Retina (tissue), 1 donor: ENCODE data around the gene PAFAH1B2.
"Not testable (repeated sequence)": the region's sequence is repeated elsewhere in the genome, so short reads cannot be mapped to it uniquely, and the experiment has no call there.

Experiments used
- DNase-seq: peaks from one replicate; pipeline ENCODE4 v3.0.0-alpha.2; 2016

Gene PAFAH1B2

DNA sequence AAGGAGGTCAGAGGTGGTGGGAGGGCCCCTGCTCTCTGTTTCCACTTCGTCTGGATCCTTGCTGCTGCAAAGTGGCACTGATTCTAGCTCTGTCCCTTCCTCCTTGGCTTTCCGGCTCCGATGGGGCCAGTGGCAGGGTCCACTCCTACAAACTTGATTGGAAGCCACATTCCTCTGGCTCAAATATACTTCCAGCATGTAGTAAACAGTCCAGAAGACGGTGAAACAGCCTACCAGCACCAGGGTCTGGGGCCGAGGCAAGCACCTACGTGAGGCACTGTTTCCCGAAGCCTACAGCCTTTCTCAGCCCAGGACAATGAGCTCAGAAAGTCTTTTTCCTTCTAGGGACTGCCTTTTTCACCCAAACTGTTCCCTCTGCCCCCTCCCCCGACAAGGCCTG is 62.0 kb downstream of the PAFAH1B2 start:
- DNase-seq = not testable (repeated sequence)

DNA sequence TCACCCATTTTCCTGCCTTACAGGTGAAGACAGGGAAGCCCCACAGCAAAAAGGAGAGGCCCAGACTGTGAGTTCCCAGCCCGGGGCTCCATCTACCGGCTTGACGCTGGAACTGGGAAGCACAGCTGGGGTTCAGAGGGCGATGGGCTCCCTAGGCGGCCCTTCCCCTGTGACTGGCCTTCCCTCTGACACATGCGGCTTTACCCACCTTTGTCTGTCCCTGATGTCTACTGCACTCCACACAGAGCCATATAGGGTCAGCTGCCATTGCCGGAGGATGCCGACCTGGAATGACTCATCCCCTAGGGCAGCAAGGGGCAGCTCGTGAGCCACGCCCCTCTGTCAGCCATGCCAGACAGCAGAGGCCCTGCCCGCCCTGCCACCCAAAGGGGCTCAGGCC is 62.8 kb downstream of the PAFAH1B2 start:
- DNase-seq = not testable (repeated sequence)

DNA sequence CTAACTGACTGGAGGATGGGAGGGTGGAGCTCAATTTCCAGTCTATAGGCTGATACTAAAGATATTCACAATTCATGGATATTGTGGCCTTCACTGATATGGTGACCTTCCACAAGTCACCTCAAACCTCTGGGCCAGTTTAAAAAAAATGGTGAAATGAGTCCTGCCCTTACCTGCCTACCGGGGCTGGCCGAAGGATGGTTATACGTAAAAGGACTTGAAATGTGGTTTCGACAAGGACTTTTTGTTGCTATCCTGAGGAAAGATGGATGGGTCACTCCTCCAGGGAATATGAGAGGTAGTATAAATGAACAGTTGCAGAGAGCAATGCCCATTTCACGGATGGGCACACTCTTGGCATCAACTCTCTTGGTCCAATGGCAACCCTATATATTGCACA is 63.4 kb downstream of the PAFAH1B2 start:
- not testable (repeated sequence) for DNase-seq

DNA sequence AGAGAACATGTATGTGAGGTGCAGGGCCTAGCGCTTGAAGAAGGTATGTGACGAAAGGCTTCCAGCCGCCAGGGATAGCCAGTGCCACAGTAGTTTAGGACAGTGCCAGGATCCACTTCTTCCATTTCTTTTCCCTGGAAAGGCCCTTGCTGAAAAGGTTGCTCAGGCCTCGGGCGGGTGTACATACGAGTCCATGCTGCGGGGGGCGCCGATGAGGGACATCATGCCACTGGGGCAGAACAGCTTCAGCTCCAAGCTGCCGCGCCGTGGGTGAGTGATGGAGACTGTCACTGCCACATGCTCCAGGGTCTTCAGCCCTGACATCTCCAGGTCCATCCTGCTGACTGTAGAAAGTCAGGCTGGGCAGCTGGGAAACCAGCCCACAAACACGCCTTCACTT is 64.6 kb downstream of the PAFAH1B2 start:
- not testable (repeated sequence) for DNase-seq

DNA sequence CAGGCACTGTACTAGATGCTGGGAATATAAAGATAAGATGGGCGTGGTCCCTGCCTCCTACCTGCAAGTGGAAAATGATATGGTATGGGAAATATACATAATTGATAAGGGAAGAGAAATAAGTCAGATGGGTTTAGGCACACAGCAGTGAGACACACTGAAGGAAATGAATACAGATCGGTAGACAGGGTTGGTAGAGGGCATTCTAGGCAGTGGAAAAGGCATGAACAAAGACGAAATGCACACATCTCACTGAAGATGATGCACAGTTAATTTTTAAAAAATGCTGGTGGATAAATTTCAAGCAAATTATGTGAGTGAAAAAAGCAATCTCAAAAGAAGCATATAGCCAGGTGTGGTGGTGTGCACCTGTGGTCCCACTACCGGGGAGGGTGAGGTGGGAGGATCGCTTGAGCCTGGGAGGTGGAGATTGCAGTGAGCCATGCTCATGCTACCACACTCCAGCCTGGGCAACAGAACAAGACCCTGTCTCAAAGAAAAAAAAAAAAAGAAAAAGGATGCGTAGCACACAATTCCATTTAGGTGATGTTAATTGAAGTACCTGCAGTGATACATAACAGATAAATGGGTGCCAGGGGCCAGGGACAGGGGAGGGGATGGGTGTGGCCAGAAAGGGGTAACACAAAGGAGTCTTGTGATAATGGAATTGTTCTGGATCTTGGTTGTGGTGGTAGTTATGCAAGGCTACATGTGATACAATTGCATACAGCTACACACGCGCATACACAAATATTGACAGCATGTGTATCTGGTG is 65.5 kb downstream of the PAFAH1B2 start:
- DNase-seq = not testable (repeated sequence)

DNA sequence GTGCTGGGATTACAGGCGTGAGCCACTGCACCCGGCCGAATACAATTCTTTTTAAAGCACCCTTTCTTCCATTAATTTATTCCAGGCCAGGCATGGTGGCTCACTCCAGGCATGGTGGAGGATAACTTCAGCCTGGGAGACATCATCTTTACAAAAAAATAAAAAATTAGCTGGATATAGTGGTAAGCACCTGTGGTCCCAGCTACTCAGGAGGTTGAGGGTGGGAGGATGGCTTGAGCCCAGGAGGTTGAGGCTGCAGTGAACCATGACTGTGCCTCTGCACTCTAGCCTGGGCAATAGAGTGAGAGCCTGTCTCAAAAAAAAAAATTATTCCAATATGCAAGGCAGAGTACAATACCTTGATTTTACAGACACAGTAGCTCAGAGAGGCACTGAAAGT is 66.5 kb downstream of the PAFAH1B2 start:
- DNase-seq = no peak

DNA sequence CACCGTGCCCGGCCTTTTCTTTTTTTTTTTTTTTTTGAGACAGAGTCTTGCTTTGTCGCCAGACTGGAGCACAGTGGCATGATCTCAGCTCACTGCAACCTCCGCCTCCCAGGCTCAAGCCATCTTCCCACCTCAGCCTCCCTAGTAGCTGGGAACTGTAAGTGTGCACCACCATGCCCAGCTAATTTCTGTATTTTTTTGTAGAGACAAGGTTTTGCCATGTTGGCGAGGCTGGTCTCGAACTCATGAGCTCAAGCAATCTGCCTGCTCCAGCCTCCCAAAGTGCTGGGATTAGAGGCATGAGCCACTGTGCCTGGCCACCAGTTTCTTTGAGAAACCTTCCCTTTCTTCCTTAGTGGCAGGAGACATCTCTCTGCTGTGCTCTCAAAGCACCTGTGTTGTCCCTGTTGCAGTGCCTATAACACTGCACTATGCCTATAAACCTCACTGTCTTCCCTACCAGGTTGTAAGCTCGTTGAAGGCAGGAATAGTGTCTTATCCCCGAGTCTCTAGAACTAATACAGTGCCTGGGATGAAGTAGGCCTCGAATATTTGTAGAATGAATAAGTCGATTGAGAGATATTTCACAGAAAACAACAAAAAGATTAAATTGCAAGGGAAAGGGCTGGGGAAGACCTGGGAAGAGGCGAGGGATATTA is 68.7 kb downstream of the PAFAH1B2 start:
- no peak for DNase-seq

DNA sequence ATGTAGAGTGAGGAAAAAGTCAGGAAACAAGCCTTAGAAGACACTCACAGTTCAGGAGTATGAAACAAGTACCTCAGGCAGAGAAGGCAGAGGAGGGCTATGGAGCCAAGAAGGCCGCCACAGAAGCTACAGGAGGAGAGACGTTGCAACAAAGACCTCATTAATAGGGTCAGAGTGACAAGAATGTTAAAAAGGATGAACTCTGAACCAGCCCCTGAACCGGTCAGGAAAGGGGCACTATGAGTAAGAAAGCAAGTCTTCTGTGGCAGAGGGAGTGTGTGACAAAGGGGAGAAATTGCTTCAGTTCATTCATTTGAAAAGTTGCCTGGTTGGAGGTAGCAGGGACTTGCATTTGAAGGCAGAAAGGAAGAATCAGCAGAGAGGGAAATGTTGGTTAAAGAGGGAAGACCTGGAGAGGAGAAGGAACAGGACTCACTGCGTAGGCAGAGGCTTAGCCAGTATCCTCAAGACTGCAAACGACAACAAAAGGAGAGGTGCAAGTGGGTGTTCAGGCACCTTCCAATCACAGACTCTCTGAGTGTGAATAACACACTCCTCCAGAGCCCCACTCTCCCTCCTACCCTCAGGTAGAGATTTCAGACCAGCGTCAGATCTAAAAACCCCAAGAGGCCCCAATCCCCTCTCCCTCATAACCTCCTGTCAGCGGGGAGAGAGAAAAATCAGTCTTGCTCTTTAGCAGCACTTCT is 70.5 kb downstream of the PAFAH1B2 start:
- DNase-seq = no peak

DNA sequence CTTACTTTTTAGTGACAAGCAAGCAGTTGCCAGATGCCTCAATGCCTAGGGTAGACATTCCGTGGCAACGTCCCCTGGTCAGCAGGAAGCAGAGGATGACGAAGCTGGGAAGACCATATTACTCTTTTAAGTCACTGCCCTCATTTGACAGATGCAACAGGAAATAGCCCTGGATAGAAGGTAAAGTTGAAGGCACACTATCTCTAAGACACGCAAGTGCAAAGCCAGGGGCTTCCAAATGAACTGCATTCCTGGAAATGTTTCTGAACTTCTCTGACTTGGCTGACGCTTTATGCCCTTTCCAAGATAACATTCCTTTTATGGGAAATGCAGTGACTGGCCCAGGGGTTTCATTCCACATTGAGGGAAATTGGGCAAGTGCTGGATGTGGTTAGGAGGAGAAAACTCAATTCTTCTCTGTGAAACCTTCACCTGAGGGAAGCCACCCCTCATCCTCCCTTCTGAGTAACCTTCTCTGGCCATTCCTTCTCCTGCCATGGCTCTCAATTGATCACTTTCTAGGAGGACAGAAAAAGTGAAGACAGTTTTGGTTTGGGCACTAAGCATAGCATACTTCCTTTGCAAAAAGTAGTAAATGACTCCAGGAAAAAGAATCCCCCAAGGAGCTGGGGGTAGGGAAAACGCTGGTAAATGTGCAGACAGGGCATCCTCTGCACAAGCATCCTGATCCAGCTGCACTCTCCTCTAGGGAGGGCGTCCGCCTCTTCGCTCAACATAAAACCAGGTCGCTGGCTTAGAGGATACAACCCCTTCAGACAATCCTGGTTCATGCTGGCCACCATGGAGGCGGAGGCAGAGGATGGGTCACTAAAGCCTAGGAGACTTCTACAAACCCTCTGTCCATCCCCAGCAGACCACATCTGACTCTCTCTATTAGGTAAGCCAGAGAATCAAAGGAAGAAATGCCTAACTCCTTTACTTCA is 73.3 kb downstream of the PAFAH1B2 start:
- no peak for DNase-seq

DNA sequence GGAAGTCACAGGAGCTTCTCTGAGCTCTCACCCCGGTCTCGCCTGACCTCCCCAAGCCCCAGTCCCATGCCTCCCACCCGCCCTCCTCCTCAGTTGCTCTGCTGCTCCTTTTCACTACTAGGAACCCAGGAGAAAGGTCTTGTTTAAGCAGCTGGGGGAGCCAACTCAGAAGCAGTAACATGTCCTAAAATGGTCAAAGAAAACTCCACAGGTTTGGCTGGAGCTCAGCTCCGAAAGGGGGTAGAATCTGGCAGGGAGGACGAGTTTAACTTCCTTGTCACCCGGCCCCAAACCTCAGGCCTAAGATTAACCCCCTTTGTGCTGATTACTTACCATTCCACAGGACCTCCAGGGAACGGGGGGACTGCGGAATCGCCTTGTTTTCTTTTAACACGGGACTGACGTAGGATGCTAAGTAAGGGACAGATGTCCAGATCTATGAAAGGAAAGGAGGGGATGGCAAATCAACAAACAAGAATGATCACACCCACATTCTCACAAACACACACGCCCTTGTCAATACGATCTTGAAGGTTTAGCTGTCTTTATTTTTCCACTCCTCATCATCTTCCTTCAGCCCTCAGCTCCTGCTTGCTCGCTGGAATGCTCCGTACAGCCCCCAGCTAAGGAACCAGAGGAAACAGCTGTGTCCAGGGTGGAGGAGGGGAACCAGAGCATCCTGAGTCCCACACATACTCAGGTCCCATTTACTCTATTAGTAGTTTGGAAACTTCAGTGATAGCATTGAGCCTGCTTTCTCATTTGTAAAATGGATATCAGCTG is 74.2 kb downstream of the PAFAH1B2 start:
- no peak for DNase-seq

DNA sequence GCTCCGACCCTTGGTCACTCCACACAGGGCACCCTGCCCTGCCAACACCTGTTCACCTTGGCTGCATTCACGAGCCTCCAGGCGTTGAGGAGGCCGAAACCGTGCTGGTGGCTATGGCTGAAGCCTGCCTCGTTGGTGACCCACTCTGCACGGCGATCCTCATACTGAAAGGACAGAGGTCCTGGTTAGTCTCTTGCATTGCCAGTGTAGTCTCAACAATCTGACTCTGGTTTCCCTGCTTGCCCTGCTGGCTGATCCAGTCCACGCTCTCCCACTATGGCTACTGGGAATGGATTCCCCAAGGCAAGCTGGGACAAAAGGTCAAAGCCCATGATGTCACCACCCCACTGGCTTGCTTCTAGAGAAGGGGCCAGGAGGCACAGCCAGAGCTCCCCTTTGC is 74.9 kb downstream of the PAFAH1B2 start:
- no peak for DNase-seq

DNA sequence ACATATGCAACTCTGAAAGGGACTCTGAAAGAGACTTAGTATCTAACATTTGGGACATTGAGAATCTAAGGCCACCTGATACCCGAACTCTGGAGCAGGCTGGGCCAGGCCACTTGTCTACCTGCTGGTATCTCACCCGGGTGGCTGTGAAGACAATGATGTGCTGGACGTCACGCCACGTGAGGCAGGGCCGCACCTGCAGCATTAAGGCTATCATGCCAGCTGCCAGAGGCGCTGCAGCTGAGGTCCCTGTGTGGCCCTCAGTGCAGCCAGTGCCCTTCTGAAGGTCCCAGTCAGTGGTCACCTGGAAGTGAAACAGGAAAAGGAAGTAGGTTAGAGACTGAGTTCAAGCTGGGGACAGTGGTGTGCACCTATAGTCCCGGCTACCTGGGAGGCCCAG is 75.4 kb downstream of the PAFAH1B2 start:
- no peak for DNase-seq

DNA sequence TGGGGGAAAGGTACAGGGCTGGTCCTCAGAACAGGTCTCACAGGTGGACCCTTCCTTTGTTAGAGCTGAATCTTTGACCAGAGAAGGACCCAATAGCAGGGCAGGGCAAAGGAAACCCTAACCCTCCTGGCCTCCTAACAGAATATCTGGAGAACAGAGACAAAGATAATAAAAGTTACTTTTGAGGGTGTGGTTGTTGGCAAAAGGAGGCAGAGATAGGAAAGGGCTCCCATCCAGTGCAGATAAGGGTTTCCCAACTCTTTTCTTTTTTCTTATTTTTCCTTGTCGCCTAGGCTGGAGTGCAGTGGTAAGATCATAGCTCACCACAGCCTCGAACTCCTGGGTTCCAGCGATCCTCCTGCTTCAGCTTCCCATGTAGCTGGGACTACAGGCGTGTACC is 75.9 kb downstream of the PAFAH1B2 start:
- DNase-seq = no peak

DNA sequence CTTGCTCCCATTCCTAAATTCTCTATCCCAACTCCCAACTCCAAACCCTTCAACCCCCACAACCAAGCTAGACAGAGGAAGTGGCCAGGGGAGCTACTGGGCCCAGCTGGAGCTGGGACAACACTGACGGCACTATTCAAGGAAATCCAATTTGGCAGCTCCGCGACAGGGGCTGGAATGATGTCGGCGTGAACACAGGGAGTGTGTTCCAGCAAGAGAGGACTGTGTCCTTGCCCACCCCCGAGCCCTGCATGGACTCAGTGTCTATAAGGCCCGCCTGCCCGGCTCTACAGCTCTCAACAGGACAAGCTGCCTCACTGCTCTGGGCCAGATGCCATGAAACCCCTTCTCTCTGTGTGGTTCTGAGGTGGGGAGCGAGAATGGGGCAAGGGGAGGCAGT is 76.5 kb downstream of the PAFAH1B2 start:
- no peak for DNase-seq

DNA sequence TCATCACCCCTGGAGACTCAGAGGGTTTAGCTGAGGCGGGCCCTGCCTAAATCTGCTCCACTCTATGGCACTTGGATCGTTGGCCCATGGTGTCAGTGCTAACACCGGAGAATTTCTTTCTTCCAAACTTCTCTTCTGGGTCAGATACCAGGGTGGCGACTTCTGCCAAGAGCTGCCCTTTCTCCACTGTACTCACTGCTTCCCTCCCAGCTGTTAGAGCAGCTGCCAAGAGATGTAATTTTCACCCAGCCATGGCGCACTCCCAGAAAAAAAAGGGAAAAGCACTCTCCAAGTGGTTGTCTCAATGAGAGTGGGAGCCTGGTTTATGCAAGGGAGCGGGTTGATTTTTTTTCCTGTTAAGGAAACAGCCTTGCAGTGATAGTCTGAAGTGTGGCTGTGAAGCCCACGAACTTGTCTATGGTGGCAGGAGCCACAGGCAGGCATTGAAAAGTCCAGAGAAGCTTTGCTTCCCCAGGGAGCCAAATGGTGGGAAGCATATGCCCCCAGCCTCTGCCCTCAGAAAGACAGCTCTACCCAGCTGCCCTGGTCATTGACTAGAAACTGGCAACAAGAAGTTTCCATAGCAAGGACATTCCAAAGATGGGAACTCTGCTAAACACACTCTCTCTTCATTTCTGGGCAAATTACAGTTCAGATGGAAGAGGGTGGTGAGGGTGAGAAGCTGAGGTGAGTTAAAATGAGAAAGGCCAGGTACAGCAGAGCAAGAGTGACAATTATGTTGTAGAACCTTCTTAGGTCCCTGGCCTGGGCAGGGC is 77.1 kb downstream of the PAFAH1B2 start:
- DNase-seq = no peak

DNA sequence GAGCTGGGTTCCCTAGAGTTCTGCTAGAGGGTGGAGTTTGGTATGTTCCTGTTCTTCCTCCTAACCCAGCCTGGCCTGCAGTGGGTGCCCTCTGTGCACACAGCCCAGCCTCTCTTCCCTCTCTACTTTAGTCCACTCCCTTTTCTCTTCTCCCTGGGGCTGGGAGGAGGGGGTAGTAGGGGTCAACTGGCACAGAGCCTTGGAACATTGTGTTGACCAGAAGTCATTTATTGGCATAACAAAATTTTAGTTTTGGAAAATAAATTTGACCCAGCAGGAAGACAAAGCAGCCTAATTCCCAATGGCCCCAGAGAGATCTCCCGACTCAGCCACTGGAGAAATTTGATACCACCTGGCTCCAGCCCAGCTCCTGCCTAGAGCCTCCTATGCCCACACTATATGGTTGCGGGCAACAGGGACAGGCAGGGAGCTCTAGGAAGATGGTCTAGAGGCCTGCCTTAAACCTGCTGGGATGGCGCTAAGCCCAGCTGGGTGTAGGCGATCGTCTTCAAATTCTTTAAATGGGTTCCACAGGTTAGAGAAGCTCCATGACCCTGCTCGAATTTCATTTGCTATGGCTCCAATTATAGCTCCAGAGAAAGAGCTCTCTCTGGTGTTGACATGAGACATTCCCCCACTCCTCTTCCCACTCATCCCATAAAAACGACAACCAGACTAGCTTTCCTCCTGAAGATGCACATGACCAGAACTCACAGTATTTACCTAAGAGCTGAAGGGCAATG is 77.9 kb downstream of the PAFAH1B2 start:
- DNase-seq = no peak

DNA sequence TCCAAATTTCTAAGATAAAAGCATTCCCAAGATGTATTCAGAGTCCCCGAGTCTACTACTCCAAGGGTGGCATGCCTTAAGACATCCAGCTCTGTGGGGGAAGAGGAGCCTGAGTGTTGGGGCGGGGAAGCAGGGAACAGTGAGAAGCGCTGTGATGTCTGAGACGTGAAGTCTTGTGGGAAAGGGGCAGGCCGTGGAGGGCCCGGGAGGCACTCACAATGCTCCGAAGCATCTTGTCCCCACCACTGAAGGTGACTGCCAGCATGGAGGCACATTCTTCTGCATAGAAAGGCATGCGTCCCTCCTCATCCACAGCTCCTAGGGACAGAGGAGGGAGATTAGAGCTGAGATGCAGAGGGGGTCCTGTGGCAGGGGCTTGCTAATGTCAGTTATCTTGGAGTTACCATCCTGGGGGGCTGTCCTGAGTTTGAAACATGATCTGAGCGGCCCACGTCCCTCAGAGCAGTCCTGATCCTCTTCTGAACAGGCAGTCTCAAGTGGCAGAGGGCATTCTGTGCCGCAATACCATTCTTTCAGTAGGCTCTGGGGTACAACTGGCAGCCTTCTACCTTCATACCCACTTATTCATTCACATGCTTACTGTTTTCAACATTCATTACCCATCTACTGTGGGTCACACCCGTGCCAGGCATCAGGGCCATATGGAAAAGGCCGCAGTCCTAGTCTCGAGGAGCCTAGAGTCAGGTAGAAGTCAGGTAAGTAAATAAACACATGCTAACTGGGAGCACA is 79.1 kb downstream of the PAFAH1B2 start:
- DNase-seq = no peak

DNA sequence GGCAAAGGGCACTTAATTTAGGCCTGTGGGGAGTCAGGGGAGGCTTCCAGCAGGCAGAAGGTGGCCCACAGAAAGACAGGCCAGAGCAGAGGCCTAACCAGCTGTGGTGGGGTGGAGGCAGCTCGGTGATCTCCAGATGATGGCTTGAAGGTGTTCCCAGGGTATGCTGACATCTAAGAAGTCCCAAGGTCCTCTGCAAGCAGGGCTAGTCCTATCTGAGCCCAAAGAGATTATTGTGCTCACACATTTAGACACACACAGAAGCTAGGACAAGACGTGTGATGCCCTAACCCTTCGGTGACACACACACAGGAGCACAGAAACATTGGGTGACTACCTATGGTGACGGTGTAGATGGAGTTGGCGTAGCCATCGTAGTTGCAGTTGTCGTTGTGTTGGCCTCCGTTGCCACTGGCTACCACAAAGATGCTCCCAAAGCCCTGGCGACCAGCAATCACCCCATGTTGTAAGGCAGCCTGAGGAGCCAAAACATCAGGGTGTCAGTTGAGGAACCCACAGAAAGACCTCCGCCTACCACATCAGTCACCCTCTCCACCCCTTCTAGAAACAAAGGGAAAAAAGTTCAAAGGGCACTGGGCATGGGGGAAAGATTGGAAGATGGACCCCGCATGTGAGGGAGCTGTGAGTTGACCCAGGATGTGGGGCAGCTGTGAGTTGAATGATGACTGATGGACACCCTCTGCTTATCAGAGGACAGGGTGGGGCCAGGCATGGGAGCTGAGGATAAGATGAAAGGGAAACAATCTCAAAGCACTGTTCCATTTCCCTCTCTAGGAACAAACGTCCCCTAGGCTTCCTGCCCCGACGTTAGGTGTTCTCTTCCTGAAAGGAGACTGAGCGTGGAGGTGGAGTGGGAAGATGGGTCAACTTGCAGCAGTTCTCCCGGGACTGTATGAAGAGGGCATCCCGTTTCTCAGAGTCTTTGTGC is 79.9 kb downstream of the PAFAH1B2 start:
- DNase-seq = no peak
